Measurements from ENCODE around the gene MT4.

Gene MT4

DNA sequence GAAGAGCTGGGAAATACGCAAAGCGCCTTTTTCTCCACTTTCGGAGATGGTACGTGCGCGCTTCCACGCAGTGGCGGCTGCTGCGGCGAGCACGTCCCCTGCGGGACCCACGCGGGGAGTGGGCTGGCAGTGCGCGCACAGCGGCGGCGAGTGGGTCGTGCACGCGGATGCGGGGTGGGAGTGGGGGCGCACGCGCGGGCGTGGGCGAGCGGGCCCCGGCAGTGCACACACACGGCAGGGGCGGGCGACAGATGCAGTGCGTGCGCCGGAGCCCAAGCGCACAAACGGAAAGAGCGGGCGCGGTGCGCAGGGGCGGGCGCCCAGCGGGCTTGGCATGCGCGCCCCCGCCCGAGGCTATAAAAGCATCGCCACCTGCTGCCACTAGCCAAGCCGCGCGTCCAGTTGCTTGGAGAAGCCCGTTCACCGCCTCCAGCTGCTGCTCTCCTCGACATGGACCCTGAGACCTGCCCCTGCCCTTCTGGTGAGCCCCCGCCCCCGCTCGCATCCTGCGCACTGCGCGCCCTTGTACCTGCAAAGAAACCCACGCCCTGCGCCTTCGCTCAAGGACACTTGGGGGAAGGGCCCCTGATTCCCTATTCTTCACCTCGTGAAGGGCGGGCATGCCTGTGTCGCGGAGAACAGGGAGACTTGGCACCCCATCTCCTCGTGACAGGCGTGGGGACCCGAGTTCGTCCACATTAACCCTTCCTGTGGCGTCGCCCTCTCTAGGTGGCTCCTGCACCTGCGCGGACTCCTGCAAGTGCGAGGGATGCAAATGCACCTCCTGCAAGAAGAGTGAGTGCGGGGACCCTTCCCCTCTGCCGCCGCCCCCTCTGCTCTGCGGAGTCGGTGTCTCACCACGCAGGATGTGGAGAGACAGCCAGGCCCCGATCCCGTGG, 24.5 kb downstream of the MT4 start, which contains the start of gene MT3:
Gene MT3, plus strand, starts transcription at position 388 of the 899 bp plus-strand sequence. Its CDS starts 63 bp downstream, at position 451.
- H3K36me3 ChIP-seq (ENCODE audit: control insufficient read depth, low read depth, low read length), result no peaks in the 10 kb centered on the region
- peak within 1 kb of the TSS; percentile 61 for H3K4me3 ChIP-seq (ENCODE audit: low read length)
- no peak within 1 kb of the TSS for H3K9ac ChIP-seq (ENCODE audit: low read length)
- no peak within 1 kb of the TSS for H3K27ac ChIP-seq (ENCODE audit: low read length)
- H3K27me3 ChIP-seq (ENCODE audit: control insufficient read depth, insufficient read depth, low read length), result peaks cover 51% of the 10 kb centered on the region
- no peaks in the 10 kb centered on the region for H3K4me1 ChIP-seq (ENCODE audit: control insufficient read depth, low read depth, low read length)
- H3K9me3 ChIP-seq (ENCODE audit: control insufficient read depth, low read depth, low read length), result no peaks in the 10 kb centered on the region

DNA sequence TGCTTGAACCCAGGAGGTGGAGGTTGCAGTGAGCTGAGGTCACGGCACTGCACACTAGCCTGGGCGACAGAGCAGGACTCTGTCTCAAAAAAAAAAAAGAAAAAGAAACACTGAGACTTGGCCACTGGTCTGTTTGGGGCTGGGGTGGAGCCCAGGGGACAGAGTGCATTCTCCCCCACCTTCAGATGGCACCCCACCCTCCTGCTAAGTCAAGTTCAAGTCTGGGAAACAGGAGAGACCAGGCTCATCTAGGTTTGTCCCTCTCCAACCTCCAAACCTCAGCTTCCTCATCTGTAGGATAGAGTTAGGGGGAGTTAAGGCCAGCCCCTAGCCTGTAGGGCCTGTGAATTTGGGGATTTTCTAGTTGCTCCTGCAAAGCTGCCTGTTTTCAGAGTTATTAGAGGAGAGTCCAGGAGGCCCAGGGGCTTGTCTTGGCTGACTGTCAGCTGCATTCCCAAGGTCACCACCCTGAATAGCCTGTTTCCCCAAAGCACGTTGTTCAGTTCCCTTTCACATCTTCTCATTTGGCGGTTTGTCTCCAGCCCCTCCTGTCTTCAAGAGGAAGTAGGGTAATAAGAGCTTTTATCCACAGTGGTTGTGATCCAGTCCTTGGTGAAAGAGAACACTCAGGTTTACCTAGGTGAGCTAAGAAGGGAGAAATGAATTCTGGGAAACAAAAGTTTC, 26.6 kb downstream of the MT4 start:
- Histone ChIP-seq H3K4me3 (ENCODE audit: low read length) (no peak overlapping the region), H3K27me3 (ENCODE audit: control insufficient read depth, insufficient read depth, low read length) (peaks cover 51% of the 10 kb centered on the region), H3K27ac (ENCODE audit: low read length) (no peak overlapping the region), H3K36me3 (ENCODE audit: control insufficient read depth, low read depth, low read length) (no peaks in the 10 kb centered on the region), H3K9ac (ENCODE audit: low read length) (no peak overlapping the region), H3K4me1 (ENCODE audit: control insufficient read depth, low read depth, low read length) (no peaks in the 10 kb centered on the region), H3K9me3 (ENCODE audit: control insufficient read depth, low read depth, low read length) (no peaks in the 10 kb centered on the region)

DNA sequence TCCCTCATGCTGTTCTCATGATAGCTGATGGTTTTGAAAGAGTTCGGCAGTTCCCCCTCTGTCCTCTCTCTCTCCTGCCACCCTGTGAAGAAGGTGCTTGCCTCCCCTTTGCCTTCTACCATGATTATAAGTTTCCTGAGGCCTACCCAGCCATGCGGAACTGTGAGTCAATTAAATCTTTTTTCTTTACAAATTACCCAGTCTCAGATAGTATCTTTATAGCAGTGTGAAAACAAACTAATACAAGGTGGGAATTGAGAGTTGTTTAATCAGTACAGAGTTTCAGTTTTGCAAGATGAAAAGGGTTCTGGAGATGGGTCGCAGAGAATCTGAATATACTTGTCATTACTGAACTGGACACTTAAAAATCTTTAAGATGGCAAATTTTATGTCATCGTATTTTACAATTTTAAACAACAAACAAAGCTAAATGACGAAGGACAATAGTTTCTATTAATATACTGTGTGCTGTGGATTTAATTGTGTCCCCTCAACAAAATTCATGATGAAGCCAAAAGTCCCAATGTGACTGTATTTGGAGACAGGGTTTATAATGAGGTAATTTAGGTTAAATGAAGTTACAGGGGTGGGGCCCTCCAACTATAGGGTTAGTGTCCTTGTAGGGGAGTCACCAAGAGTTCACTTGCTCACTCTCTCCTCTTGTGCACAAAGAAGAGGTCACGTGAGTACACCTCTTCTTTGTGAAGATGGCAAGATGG, 28.9 kb downstream of the MT4 start:
- no peaks in the 10 kb centered on the region for H3K36me3 ChIP-seq (ENCODE audit: control insufficient read depth, low read depth, low read length)
- H3K4me3 ChIP-seq (ENCODE audit: low read length), result no peak overlapping the region
- H3K9ac ChIP-seq (ENCODE audit: low read length), result no peak overlapping the region
- no peaks in the 10 kb centered on the region for H3K4me1 ChIP-seq (ENCODE audit: control insufficient read depth, low read depth, low read length)
- peaks cover 31% of the 10 kb centered on the region for H3K27me3 ChIP-seq (ENCODE audit: control insufficient read depth, insufficient read depth, low read length)
- no peak overlapping the region for H3K27ac ChIP-seq (ENCODE audit: low read length)
- no peaks in the 10 kb centered on the region for H3K9me3 ChIP-seq (ENCODE audit: control insufficient read depth, low read depth, low read length)

- Histone ChIP-seq H3K4me1 (ENCODE audit: control insufficient read depth, low read depth, low read length) (no peaks in the 10 kb centered on the region), H3K9ac (ENCODE audit: low read length) (no peak overlapping the region), H3K27ac (ENCODE audit: low read length) (no peak overlapping the region), H3K36me3 (ENCODE audit: control insufficient read depth, low read depth, low read length) (no peaks in the 10 kb centered on the region), H3K9me3 (ENCODE audit: control insufficient read depth, low read depth, low read length) (no peaks in the 10 kb centered on the region), H3K4me3 (ENCODE audit: low read length) (no peak overlapping the region), H3K27me3 (ENCODE audit: control insufficient read depth, insufficient read depth, low read length) (peaks cover 26% of the 10 kb centered on the region)
Observed at GRCh38 chr16:56594292-56594619, 29.4 kb downstream of the MT4 start.

DNA sequence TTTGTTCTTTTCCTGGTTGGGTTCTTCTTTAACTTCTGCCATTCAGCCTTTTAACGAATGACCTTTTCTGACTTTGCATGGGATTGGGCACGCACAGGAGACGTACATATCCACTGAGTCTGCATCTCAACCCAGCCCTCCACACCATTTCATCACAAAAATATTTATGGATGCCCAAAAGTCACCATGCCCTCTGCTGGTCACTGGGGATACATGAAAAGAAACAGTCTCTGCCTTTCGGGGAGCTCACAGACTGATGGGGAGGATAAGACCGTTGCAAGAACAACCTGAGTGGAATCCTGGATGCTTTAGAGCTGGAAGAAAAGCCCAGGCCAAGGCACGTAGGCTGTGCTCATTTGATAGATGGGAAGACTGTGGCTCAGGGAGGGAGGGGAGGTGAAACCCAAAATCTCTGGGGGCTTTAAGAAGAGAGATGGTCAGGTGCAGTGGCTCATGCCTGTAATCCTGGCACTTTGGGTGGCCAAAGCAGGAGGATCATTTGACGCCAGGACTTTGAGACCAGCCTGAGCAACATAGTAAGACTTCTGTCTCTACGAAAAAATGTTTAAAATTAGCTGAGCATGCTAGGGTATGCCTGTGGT, 35.6 kb downstream of the MT4 start:
- Histone ChIP-seq H3K27me3 (ENCODE audit: control insufficient read depth, insufficient read depth, low read length) (peaks cover 4% of the 10 kb centered on the region), H3K9me3 (ENCODE audit: control insufficient read depth, low read depth, low read length) (no peaks in the 10 kb centered on the region)

DNA sequence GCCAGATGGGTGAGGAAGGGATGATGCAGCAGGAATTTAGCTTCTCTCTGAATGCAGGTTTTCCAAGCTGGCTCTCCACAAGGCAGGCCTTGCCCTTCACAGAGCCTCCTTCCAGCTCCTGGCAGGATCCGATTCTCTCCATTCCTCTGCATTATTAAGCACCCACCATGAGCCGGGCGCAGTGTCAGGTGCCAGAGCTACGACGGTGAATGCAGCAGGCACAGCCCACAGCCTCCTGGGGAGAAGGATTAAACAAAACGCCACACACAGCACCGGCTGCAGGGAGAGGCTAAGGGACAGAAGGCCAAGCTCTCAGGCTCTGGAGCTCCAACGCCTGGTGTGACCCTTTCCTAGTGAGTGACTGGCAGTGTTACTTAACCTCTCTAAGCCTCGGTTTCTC, 36.5 kb downstream of the MT4 start:
- Histone ChIP-seq H3K4me3 (ENCODE audit: low read length) (no peak overlapping the region), H3K4me1 (ENCODE audit: control insufficient read depth, low read depth, low read length) (no peaks in the 10 kb centered on the region), H3K9ac (ENCODE audit: low read length) (no peak overlapping the region), H3K27ac (ENCODE audit: low read length) (no peak overlapping the region), H3K9me3 (ENCODE audit: control insufficient read depth, low read depth, low read length) (no peaks in the 10 kb centered on the region), H3K27me3 (ENCODE audit: control insufficient read depth, insufficient read depth, low read length) (peaks cover 10% of the 10 kb centered on the region), H3K36me3 (ENCODE audit: control insufficient read depth, low read depth, low read length) (no peaks in the 10 kb centered on the region)

More for the DNA sequence above, 35.6 kb downstream of the MT4 start:
- H3K4me1 ChIP-seq (ENCODE audit: control insufficient read depth, low read depth, low read length), result no peaks in the 10 kb centered on the region
- no peak overlapping the region for H3K4me3 ChIP-seq (ENCODE audit: low read length)
- H3K36me3 ChIP-seq (ENCODE audit: control insufficient read depth, low read depth, low read length), result no peaks in the 10 kb centered on the region
- no peak overlapping the region for H3K27ac ChIP-seq (ENCODE audit: low read length)
- no peak overlapping the region for H3K9ac ChIP-seq (ENCODE audit: low read length)

- Histone ChIP-seq H3K9ac (ENCODE audit: low read length) (no peak overlapping the region), H3K27me3 (ENCODE audit: control insufficient read depth, insufficient read depth, low read length) (peaks cover 32% of the 10 kb centered on the region), H3K27ac (ENCODE audit: low read length) (no peak overlapping the region), H3K9me3 (ENCODE audit: control insufficient read depth, low read depth, low read length) (no peaks in the 10 kb centered on the region), H3K4me1 (ENCODE audit: control insufficient read depth, low read depth, low read length) (peaks cover 3% of the 10 kb centered on the region), H3K36me3 (ENCODE audit: control insufficient read depth, low read depth, low read length) (no peaks in the 10 kb centered on the region), H3K4me3 (ENCODE audit: low read length) (no peak overlapping the region)
Observed at GRCh38 chr16:56603589-56603988, 38.7 kb downstream of the MT4 start.

- Histone ChIP-seq H3K9me3 (ENCODE audit: control insufficient read depth, low read depth, low read length) (no peaks in the 10 kb centered on the region), H3K4me1 (ENCODE audit: control insufficient read depth, low read depth, low read length) (peaks cover 10% of the 10 kb centered on the region), H3K27ac (ENCODE audit: low read length) (no peak overlapping the region), H3K4me3 (ENCODE audit: low read length) (no peak overlapping the region), H3K27me3 (ENCODE audit: control insufficient read depth, insufficient read depth, low read length) (peaks cover 46% of the 10 kb centered on the region), H3K9ac (ENCODE audit: low read length) (no peak overlapping the region), H3K36me3 (ENCODE audit: control insufficient read depth, low read depth, low read length) (no peaks in the 10 kb centered on the region)
Observed at GRCh38 chr16:56604966-56605365, 40.1 kb downstream of the MT4 start.

GRCh38 chr16:56605475-56605874, 40.6 kb downstream of the MT4 start:
- Histone ChIP-seq H3K36me3 (ENCODE audit: control insufficient read depth, low read depth, low read length) (no peaks in the 10 kb centered on the region), H3K9ac (ENCODE audit: low read length) (no peak overlapping the region), H3K9me3 (ENCODE audit: control insufficient read depth, low read depth, low read length) (no peaks in the 10 kb centered on the region), H3K4me3 (ENCODE audit: low read length) (no peak overlapping the region), H3K27ac (ENCODE audit: low read length) (no peak overlapping the region), H3K27me3 (ENCODE audit: control insufficient read depth, insufficient read depth, low read length) (peaks cover 51% of the 10 kb centered on the region), H3K4me1 (ENCODE audit: control insufficient read depth, low read depth, low read length) (peaks cover 13% of the 10 kb centered on the region)

DNA sequence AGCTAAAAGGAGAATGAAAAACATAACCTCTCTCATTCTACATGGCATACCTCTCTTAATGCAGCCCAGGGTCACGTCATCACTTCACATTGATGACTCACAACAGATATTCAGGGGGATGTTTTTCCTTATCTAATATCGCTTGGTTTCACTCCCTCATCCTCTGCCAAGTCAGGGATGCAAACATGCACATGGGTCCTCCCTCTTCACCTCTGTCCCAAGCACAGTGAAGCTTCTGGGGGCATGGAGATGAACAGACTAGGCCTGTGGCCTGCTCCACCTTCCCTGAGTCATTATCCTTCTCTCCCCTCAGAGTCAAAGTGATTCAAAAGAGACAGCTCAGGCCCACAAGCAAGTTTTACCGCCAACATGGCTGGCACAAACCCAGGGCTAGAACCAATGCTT, 41.2 kb downstream of the MT4 start:
- H3K4me3 ChIP-seq (ENCODE audit: low read length), result no peak overlapping the region
- peaks cover 57% of the 10 kb centered on the region for H3K27me3 ChIP-seq (ENCODE audit: control insufficient read depth, insufficient read depth, low read length)
- H3K9ac ChIP-seq (ENCODE audit: low read length), result no peak overlapping the region
- no peaks in the 10 kb centered on the region for H3K9me3 ChIP-seq (ENCODE audit: control insufficient read depth, low read depth, low read length)
- no peaks in the 10 kb centered on the region for H3K36me3 ChIP-seq (ENCODE audit: control insufficient read depth, low read depth, low read length)
- no peak overlapping the region for H3K27ac ChIP-seq (ENCODE audit: low read length)
- peaks cover 13% of the 10 kb centered on the region for H3K4me1 ChIP-seq (ENCODE audit: control insufficient read depth, low read depth, low read length)

DNA sequence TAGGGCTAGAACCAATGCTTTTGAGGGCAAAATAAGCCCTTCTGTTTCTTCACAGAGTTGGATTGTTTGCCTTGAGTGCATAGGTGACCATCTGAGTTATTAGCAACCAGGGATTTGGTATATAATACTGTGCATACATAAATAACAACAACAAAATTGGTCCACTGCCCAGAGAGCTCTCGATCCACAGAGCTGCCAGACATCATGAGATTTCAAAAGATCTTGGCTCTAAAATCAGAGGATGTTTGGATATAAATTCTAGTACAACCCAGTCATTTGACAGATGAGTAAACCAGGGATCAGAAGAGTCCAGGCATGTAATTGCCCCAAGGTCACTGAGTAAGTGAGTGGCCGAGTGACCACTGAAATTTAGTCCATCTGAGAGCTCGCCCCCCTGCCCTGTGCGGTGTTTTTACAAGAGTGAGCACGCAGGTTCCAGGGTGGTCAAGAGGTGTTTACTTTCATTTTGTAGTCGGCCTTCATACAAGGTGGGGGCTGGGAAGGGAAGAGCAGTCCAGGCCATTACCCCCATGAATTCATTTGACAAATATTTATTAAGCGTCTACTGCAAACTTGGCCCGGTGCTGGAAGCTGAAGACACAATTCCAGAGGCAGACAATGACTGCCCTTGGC, 41.7 kb downstream of the MT4 start:
- no peak overlapping the region for H3K9ac ChIP-seq (ENCODE audit: low read length)
- peaks cover 62% of the 10 kb centered on the region for H3K27me3 ChIP-seq (ENCODE audit: control insufficient read depth, insufficient read depth, low read length)
- peaks cover 13% of the 10 kb centered on the region for H3K4me1 ChIP-seq (ENCODE audit: control insufficient read depth, low read depth, low read length)
- no peaks in the 10 kb centered on the region for H3K9me3 ChIP-seq (ENCODE audit: control insufficient read depth, low read depth, low read length)
- H3K4me3 ChIP-seq (ENCODE audit: low read length), result no peak overlapping the region
- no peaks in the 10 kb centered on the region for H3K36me3 ChIP-seq (ENCODE audit: control insufficient read depth, low read depth, low read length)
- no peak overlapping the region for H3K27ac ChIP-seq (ENCODE audit: low read length)

Data from iPS-18a (cell line).